ENCODE results near the gene NIM1K. TPM values are rescaled to one million over a fixed set of nuclear protein-coding genes. Genes with fewer than 3 reads are reported as not detected.
A peak's percentile ranks its signal among the peaks of the same experiment; 100 is the strongest.

The NIM1K gene
- total and polyA plus RNA-seq, 2 of the 4 experiments (the other 2 are of a cell fraction) = 0.54 to 0.68 TPM

- TF ChIP-seq BHLHE40 (IDR thresholded peaks at IDR 0.05; ENCODE audit: low read depth, low read length) (peak; percentile 98), MXI1 (IDR thresholded peaks at IDR 0.05; ENCODE audit: borderline replicate concordance, low read depth, low read length) (peak; percentile 17; the same call in 1 of the 2 replicates), RFX5 (IDR thresholded peaks at IDR 0.05; ENCODE audit: low read depth, low read length) (no peak), FOS (IDR thresholded peaks at IDR 0.05; ENCODE audit: low read depth, low read length) (peak; percentile 85)
These were observed 121.2 kb downstream of the NIM1K start, which contains the start of gene HMGCS1 (continued) for GRCh38 chr5:43313035-43313853.

Data from IMR-90 (cell line).